HepG2 (cell line): ENCODE results near the gene MCEE. TPM values are rescaled to one million over a fixed set of nuclear protein-coding genes. Genes with fewer than 3 reads are reported as not detected.
A peak's percentile ranks its signal among the peaks of the same experiment; 100 is the strongest.

Experiments used
- AGO2 ChIP-seq: fragments of 200-400 bp; formaldehyde crosslinking; optimal IDR thresholded peaks from 2 replicates; pipeline ENCODE3; 2017; ENCODE audit warnings: mild to moderate bottlenecking, low read depth, low read length, moderate library complexity
- DNMT3B ChIP-seq: conservative IDR thresholded peaks from 2 replicates; pipeline ENCODE4 v1.6.1; 2016; ENCODE audit warnings: missing biosample characterization, control low read depth
- ELF4 ChIP-seq: sonication (generic); formaldehyde crosslinking; IDR thresholded peaks from 2 replicates; pipeline ENCODE4 v1.5.0; 2020; ENCODE audit warnings: missing genetic modification reagents, mild to moderate bottlenecking, moderate library complexity, borderline replicate concordance
- ESRRA ChIP-seq: sonication (generic); formaldehyde crosslinking; IDR thresholded peaks from 2 replicates; pipeline ENCODE4 v1.5.1; 2020; ENCODE audit warnings: mild to moderate bottlenecking, low read depth, missing genetic modification reagents
- FOXA1 ChIP-seq, 2 experiments: fragments of 450-650 bp in 1 of 2; sonication (generic) in 1 of 2; formaldehyde crosslinking in 1 of 2; IDR thresholded peaks; 2 replicates each; pipeline versions ENCODE4 v1.4.0 to v1.6.1; 2016 to 2020; ENCODE audit warnings: missing genetic modification reagents in 1 of 2
- HCFC1 ChIP-seq: fragments of 150-350 bp; IDR thresholded peaks from 2 replicates; pipeline ENCODE4 v1.6.1; 2014; ENCODE audit warnings: low read depth, low read length
- MBNL3 ChIP-seq: fragments of 250-450 bp; sonication (Bioruptor Pico); conservative IDR thresholded peaks from 2 replicates; pipeline ENCODE4 v1.8.0; 2022; ENCODE audit warnings: mild to moderate bottlenecking, inconsistent platforms
- POLR2AphosphoS5 ChIP-seq: IDR thresholded peaks from 2 replicates; pipeline ENCODE4 v1.6.1; 2012; ENCODE audit warnings: low read depth, low read length
- SNAI1 ChIP-seq: sonication (generic); formaldehyde crosslinking; IDR thresholded peaks from 2 replicates; pipeline ENCODE4 v1.5.0; 2020; ENCODE audit warnings: mild to moderate bottlenecking, missing genetic modification reagents, borderline replicate concordance
- ZFP36L2 ChIP-seq: sonication (generic); formaldehyde crosslinking; IDR thresholded peaks from 2 replicates; pipeline ENCODE4 v1.4.0; 2020; ENCODE audit warnings: missing genetic modification reagents
- ZNF101 ChIP-seq: sonication (generic); formaldehyde crosslinking; IDR thresholded peaks from 2 replicates; pipeline ENCODE4 v1.4.0; 2020; ENCODE audit warnings: mild to moderate bottlenecking, low read depth, missing genetic modification reagents, borderline replicate concordance
- ZNF17 ChIP-seq: sonication (generic); formaldehyde crosslinking; IDR thresholded peaks from 2 replicates; pipeline ENCODE4 v1.5.0; 2020; ENCODE audit warnings: mild to moderate bottlenecking, missing genetic modification reagents
- ZNF563 ChIP-seq: sonication (generic); formaldehyde crosslinking; IDR thresholded peaks from 2 replicates; pipeline ENCODE4 v1.8.0; 2022; ENCODE audit warnings: mild to moderate bottlenecking, moderate library complexity, missing genetic modification reagents
- ZNF652 ChIP-seq: IDR thresholded peaks from 2 replicates; pipeline ENCODE4 v1.6.1; 2016; ENCODE audit warnings: low read depth, borderline replicate concordance
- ZNF703 ChIP-seq: sonication (generic); formaldehyde crosslinking; IDR thresholded peaks from 2 replicates; pipeline ENCODE4 v1.5.1; 2020; ENCODE audit warnings: missing genetic modification reagents, mild to moderate bottlenecking, moderate library complexity, borderline replicate concordance
- ZSCAN30 ChIP-seq: sonication (generic); formaldehyde crosslinking; IDR thresholded peaks from 2 replicates; pipeline ENCODE4 v1.5.0; 2020; ENCODE audit warnings: mild to moderate bottlenecking, missing genetic modification reagents
- polyA plus RNA-seq, 8 experiments: library from polyadenylated mRNA; depleted of rRNA in 3 of 8; stranded (reverse) in 7 of 8; unstranded in 1 of 8; fragments of >200 nt; fragmentation: Illumina TruSeq in 4 of 8; extraction: Trizol in 4 of 8; gene quantifications; 2 replicates each; pipeline versions ENCODE4 v1.2.1 to v1.2.3, GENCODE V29; 2011 to 2016; ENCODE audit warnings: low read depth in 4 of 8, missing spikeins in 1 of 8, mixed read lengths in 1 of 8; ENCODE audit not compliant: insufficient read depth in 1 of 8
- total RNA-seq, 5 experiments: library from RNA; depleted of rRNA; stranded (reverse); fragments of >200 nt; fragmentation: Illumina TruSeq; extraction: Trizol; gene quantifications; 2 replicates each; pipeline ENCODE4 v1.2.3, GENCODE V29; 2016; ENCODE audit warnings: low read depth in 1 of 5
- TF ChIP-seq, protein P1 (sequence below): sonication (generic); formaldehyde crosslinking; IDR thresholded peaks from 2 replicates; pipeline ENCODE4 v1.8.1; 2022; ENCODE audit warnings: low read depth, mild to moderate bottlenecking, missing genetic modification reagents
- TF ChIP-seq, protein P2 (sequence below): IDR thresholded peaks from 2 replicates; pipeline ENCODE4 v1.6.1; 2016
- TF ChIP-seq, protein P3 (sequence below): sonication (generic); formaldehyde crosslinking; IDR thresholded peaks from 2 replicates; pipeline ENCODE4 v1.4.0; 2020; ENCODE audit warnings: missing genetic modification reagents
- TF ChIP-seq, protein P4 (sequence below): sonication (generic); formaldehyde crosslinking; IDR thresholded peaks from 2 replicates; pipeline ENCODE4 v1.8.1; 2023; ENCODE audit warnings: mild to moderate bottlenecking, missing genetic modification reagents, borderline replicate concordance
- TF ChIP-seq, protein P5 (sequence below): sonication (generic); formaldehyde crosslinking; IDR thresholded peaks from 2 replicates; pipeline ENCODE4 v1.4.0; 2020; ENCODE audit warnings: mild to moderate bottlenecking, missing genetic modification reagents
- TF ChIP-seq, protein P6 (sequence below): sonication (generic); formaldehyde crosslinking; IDR thresholded peaks from 2 replicates; pipeline ENCODE4 v1.4.0; 2020; ENCODE audit warnings: missing genetic modification reagents

MCEE gene
- total and polyA plus RNA-seq, 2 of the 13 experiments (the other 11 are each of a cell fraction or from before 2014, with no cell fraction given) = 32.0 to 66.9 TPM

DNA sequence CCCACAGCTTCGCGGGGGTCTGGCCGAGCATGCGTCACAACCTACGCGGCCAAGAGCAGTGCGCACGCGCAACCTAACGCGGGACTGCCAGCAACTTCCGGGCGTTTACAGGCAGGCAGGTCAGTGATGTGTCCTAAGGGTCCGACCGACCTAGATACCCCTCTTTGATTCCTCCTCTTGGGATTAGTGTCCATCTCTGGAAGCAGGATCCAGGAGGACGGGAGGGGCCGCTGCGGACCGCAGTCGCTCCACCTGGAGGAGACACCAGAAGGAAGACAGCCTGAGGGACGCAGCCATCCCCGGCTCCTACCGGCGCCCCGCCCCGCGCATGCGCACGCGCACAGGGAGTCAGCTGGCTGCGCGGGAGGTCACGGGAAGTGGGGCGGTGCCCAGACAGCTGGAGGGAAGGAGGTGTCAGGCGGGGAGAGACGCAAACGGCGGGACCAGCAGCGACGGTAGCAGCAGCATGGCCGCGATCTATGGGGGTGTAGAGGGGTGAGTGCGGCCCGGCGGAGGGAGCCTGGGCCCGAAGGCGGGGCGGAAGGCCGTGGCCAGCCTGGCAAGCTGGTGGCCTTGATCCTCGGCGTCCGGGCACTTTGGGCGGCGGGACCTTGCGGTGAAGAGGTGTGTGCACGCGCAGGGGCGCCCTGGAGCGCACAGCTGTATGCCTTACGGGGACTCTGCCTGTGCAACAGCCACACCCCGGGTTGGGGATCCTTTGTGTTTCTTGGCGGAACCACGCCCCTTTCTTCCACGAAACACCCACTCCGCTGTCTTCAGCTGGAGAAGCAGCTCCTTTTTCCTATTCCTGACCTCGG lies 61.6 kb downstream of the MCEE start, which contains the start of gene NAGK (continued):
- TF ChIP-seq, protein P1, sequence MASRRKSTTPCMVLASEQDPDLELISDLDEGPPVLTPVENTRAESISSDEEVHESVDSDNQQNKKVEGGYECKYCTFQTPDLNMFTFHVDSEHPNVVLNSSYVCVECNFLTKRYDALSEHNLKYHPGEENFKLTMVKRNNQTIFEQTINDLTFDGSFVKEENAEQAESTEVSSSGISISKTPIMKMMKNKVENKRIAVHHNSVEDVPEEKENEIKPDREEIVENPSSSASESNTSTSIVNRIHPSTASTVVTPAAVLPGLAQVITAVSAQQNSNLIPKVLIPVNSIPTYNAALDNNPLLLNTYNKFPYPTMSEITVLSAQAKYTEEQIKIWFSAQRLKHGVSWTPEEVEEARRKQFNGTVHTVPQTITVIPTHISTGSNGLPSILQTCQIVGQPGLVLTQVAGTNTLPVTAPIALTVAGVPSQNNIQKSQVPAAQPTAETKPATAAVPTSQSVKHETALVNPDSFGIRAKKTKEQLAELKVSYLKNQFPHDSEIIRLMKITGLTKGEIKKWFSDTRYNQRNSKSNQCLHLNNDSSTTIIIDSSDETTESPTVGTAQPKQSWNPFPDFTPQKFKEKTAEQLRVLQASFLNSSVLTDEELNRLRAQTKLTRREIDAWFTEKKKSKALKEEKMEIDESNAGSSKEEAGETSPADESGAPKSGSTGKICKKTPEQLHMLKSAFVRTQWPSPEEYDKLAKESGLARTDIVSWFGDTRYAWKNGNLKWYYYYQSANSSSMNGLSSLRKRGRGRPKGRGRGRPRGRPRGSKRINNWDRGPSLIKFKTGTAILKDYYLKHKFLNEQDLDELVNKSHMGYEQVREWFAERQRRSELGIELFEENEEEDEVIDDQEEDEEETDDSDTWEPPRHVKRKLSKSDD (CRISPR knock-in tag) = peak; percentile 84; the same call in 1 of the 2 replicates
- TF ChIP-seq ZNF563 (CRISPR knock-in tag) = peak; percentile 98
- TF ChIP-seq AGO2 = peak; percentile 95
- TF ChIP-seq ESRRA = peak; percentile 68; the same call in 1 of the 2 replicates
- TF ChIP-seq, protein P2, sequence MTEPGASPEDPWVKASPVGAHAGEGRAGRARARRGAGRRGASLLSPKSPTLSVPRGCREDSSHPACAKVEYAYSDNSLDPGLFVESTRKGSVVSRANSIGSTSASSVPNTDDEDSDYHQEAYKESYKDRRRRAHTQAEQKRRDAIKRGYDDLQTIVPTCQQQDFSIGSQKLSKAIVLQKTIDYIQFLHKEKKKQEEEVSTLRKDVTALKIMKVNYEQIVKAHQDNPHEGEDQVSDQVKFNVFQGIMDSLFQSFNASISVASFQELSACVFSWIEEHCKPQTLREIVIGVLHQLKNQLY (CRISPR knock-in tag) = peak; percentile 78
- no peak; the same call in 1 of the 2 replicates for TF ChIP-seq ZNF17 (CRISPR knock-in tag)
- TF ChIP-seq, protein P3, sequence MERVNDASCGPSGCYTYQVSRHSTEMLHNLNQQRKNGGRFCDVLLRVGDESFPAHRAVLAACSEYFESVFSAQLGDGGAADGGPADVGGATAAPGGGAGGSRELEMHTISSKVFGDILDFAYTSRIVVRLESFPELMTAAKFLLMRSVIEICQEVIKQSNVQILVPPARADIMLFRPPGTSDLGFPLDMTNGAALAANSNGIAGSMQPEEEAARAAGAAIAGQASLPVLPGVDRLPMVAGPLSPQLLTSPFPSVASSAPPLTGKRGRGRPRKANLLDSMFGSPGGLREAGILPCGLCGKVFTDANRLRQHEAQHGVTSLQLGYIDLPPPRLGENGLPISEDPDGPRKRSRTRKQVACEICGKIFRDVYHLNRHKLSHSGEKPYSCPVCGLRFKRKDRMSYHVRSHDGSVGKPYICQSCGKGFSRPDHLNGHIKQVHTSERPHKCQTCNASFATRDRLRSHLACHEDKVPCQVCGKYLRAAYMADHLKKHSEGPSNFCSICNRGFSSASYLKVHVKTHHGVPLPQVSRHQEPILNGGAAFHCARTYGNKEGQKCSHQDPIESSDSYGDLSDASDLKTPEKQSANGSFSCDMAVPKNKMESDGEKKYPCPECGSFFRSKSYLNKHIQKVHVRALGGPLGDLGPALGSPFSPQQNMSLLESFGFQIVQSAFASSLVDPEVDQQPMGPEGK (CRISPR knock-in tag) = peak; percentile 54; the same call in 1 of the 2 replicates
- TF ChIP-seq, protein P4, sequence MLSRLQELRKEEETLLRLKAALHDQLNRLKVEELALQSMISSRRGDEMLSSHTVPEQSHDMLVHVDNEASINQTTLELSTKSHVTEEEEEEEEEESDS (CRISPR knock-in tag) = no peak; the same call in 1 of the 2 replicates
- TF ChIP-seq ZNF101 (CRISPR knock-in tag) = peak; percentile 86; the same call in 1 of the 2 replicates
- TF ChIP-seq, protein P5, sequence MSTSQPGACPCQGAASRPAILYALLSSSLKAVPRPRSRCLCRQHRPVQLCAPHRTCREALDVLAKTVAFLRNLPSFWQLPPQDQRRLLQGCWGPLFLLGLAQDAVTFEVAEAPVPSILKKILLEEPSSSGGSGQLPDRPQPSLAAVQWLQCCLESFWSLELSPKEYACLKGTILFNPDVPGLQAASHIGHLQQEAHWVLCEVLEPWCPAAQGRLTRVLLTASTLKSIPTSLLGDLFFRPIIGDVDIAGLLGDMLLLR (CRISPR knock-in tag) = peak; percentile 69; the same call in 1 of the 2 replicates
- TF ChIP-seq FOXA1 (IDR thresholded peaks at IDR 0.05) = no peak
- peak; percentile 32 for TF ChIP-seq FOXA1 (CRISPR knock-in tag; IDR thresholded peaks at IDR 0.05)
- peak; percentile 100 for TF ChIP-seq POLR2AphosphoS5
- TF ChIP-seq DNMT3B (CRISPR knock-in tag) = peak; percentile 84
- TF ChIP-seq ZNF703 (CRISPR knock-in tag) = peak; percentile 87; the same call in 1 of the 2 replicates
- no peak for TF ChIP-seq MBNL3 (CRISPR knock-in tag)
- TF ChIP-seq, protein P6, sequence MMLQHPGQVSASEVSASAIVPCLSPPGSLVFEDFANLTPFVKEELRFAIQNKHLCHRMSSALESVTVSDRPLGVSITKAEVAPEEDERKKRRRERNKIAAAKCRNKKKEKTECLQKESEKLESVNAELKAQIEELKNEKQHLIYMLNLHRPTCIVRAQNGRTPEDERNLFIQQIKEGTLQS (CRISPR knock-in tag) = peak; percentile 60
- TF ChIP-seq SNAI1 (CRISPR knock-in tag) = peak; percentile 93
- TF ChIP-seq ZFP36L2 (CRISPR knock-in tag) = no peak; the same call in 1 of the 2 replicates
- peak; percentile 97 for TF ChIP-seq ELF4 (CRISPR knock-in tag)
- peak; percentile 94; the same call in 1 of the 2 replicates for TF ChIP-seq ZSCAN30 (CRISPR knock-in tag)
- peak; percentile 50 for TF ChIP-seq ZNF652 (CRISPR knock-in tag)
- TF ChIP-seq HCFC1 = peak; percentile 44
